ENCODE measurements around the gene IL22. TPM values are rescaled to one million over a fixed set of nuclear protein-coding genes. Genes with fewer than 3 reads are reported as not detected.

Gene IL22
- total RNA-seq: not detected
- long read RNA-seq: 0 reads

- H3K27me3 ChIP-seq: peaks cover 3% of the 10 kb centered on the region
- no peaks in the 10 kb centered on the region for H3K36me3 ChIP-seq
- no peak for ATAC-seq
- no peak within 1 kb of the TSS for H3K4me3 ChIP-seq
- no peak for TF ChIP-seq CTCF (IDR thresholded peaks at IDR 0.05)
- no peak within 1 kb of the TSS for H3K27ac ChIP-seq
- H3K4me1 ChIP-seq: no peaks in the 10 kb centered on the region
- intact Hi-C loops (cut with DNase I): no loop called here
- no peaks in the 10 kb centered on the region for H3K9me3 ChIP-seq
- DNase-seq: no peak
Measured at GRCh38 chr12:68253504-68253903, at the start of gene IL22. IL22 (minus strand) TSS chr12:68253604; CDS start chr12:68253448, 156 bp downstream.

- H3K4me3 ChIP-seq: no peak overlapping the region
- no peaks in the 10 kb centered on the region for H3K4me1 ChIP-seq
- H3K9me3 ChIP-seq: no peaks in the 10 kb centered on the region
- no peaks in the 10 kb centered on the region for H3K36me3 ChIP-seq
- intact Hi-C loops (cut with DNase I): no loop called here
- no peaks in the 10 kb centered on the region for H3K27me3 ChIP-seq
- H3K27ac ChIP-seq: no peak overlapping the region
- no peak for ATAC-seq
- no peak for TF ChIP-seq CTCF (IDR thresholded peaks at IDR 0.05)
- DNase-seq: no peak
Measured at GRCh38 chr12:68297929-68298328, 44.5 kb upstream of the IL22 start.

- Histone ChIP-seq H3K9me3 (no peaks in the 10 kb centered on the region), H3K27ac (no peak overlapping the region), H3K4me1 (no peaks in the 10 kb centered on the region), H3K4me3 (no peak overlapping the region), H3K36me3 (no peaks in the 10 kb centered on the region), H3K27me3 (no peaks in the 10 kb centered on the region)
- intact Hi-C loops (cut with DNase I): no loop called here
- no peak for ATAC-seq
- DNase-seq: no peak
- TF ChIP-seq CTCF (IDR thresholded peaks at IDR 0.05): no peak
Measured at GRCh38 chr12:68294251-68294650, 40.8 kb upstream of the IL22 start.

- Histone ChIP-seq H3K4me3 (no peak overlapping the region), H3K9me3 (no peaks in the 10 kb centered on the region), H3K4me1 (no peaks in the 10 kb centered on the region), H3K36me3 (no peaks in the 10 kb centered on the region), H3K27ac (no peak overlapping the region), H3K27me3 (no peaks in the 10 kb centered on the region)
- DNase-seq: no peak
- TF ChIP-seq CTCF (IDR thresholded peaks at IDR 0.05): no peak
- intact Hi-C loops (cut with DNase I): no loop called here
- no peak for ATAC-seq
Measured at GRCh38 chr12:68293347-68293746, 39.9 kb upstream of the IL22 start.

- Histone ChIP-seq H3K27me3 (no peaks in the 10 kb centered on the region), H3K27ac (no peak overlapping the region), H3K4me1 (no peaks in the 10 kb centered on the region), H3K9me3 (no peaks in the 10 kb centered on the region), H3K36me3 (no peaks in the 10 kb centered on the region), H3K4me3 (no peak overlapping the region)
- ATAC-seq (no peak), DNase-seq (no peak)
- intact Hi-C loops (cut with DNase I): no loop called here
- no peak for TF ChIP-seq CTCF (IDR thresholded peaks at IDR 0.05)
Measured at GRCh38 chr12:68292151-68292943, 38.9 kb upstream of the IL22 start.

Measured in upper lobe of right lung (tissue), 1 donor.